IMR-90 (cell line): Measurements from ENCODE around the gene CFAP61. TPM values are rescaled to one million over a fixed set of nuclear protein-coding genes. Genes with fewer than 3 reads are reported as not detected.
A peak's percentile ranks its signal among the peaks of the same experiment; 100 is the strongest.

Experiments
- ATAC-seq: fragments of 200-7000 bp; cut with Tn5 transposase; 2 replicates; pipeline ENCODE4 v1.9.1; 2020; ENCODE audit warnings: low read depth, mild to moderate bottlenecking, moderate library complexity
- BruUV-seq: library from RNA; stranded (reverse); fragments of 400-500 nt; replicated peaks from 2 replicates; lab custom pipeline; 2021; lab: Mats Ljungman, UMichigan
- CTCF ChIA-PET: fragments of 300-600 bp; formaldehyde crosslinking; extraction: SDS; loops from one replicate; lab custom pipeline; 2021; ENCODE audit warnings: antibody characterized with exemption; lab: Yijun Ruan, JAX
- POLR2A ChIA-PET: fragments of 300-600 bp; sonication (Branson Sonifier 250); formaldehyde crosslinking; loops from one replicate; lab custom pipeline; 2022; ENCODE audit warnings: antibody characterized with exemption; ENCODE audit not compliant: unreplicated experiment; lab: Charles Lee
- DNase-seq: peaks from one replicate; pipeline ENCODE4 v3.0.0; 2013
- H2AFZ ChIP-seq: replicated peaks from 2 replicates; pipeline ENCODE3; 2013; ENCODE audit warnings: low read length, mild to moderate bottlenecking; ENCODE audit not compliant: poor library complexity
- H2AK5ac ChIP-seq: 2 replicates; pipeline ENCODE4 v1.6.1; 2013; ENCODE audit warnings: low read depth, low read length, inconsistent platforms
- H2AK9ac ChIP-seq: replicated peaks from 2 replicates; pipeline ENCODE3; 2013; ENCODE audit warnings: mild to moderate bottlenecking, low read depth, low read length, moderate library complexity; ENCODE audit not compliant: poor library complexity
- H2BK120ac ChIP-seq: 2 replicates; pipeline ENCODE4 v1.6.1; 2013; ENCODE audit warnings: low read depth, low read length, inconsistent platforms
- H2BK15ac ChIP-seq: 3 replicates; pipeline ENCODE4 v1.6.1; 2013; ENCODE audit warnings: low read depth, low read length, inconsistent platforms
- H2BK20ac ChIP-seq: 2 replicates; pipeline ENCODE4 v1.6.1; 2013; ENCODE audit warnings: low read depth, mild to moderate bottlenecking, inconsistent platforms, low read length, moderate library complexity
- H2BK5ac ChIP-seq: 2 replicates; pipeline ENCODE4 v1.6.1; 2013; ENCODE audit warnings: mild to moderate bottlenecking, low read depth, low read length, inconsistent platforms; ENCODE audit not compliant: poor library complexity, severe bottlenecking
- H3K14ac ChIP-seq: replicated peaks from 2 replicates; pipeline ENCODE4 v1.6.1; 2013; ENCODE audit warnings: low read depth, low read length, inconsistent platforms
- H3K18ac ChIP-seq: 2 replicates; pipeline ENCODE4 v1.6.1; 2013; ENCODE audit warnings: low read depth, low read length, control low read depth
- H3K23ac ChIP-seq: 2 replicates; pipeline ENCODE4 v1.6.1; 2013; ENCODE audit warnings: low read depth, low read length, inconsistent platforms
- H3K27ac ChIP-seq: 2 replicates; pipeline ENCODE4 v1.5.1; 2013; ENCODE audit warnings: mild to moderate bottlenecking, control low read depth, low read length; ENCODE audit not compliant: insufficient read depth
- H3K27me3 ChIP-seq: 2 replicates; pipeline ENCODE4 v1.6.1; 2013; ENCODE audit warnings: low read length; ENCODE audit not compliant: control insufficient read depth, insufficient read depth
- H3K36me3 ChIP-seq: 2 replicates; pipeline ENCODE4 v1.6.1; 2013; ENCODE audit warnings: low read length, mixed read lengths; ENCODE audit not compliant: control insufficient read depth, insufficient read depth
- H3K4ac ChIP-seq: 2 replicates; pipeline ENCODE4 v1.6.1; 2013; ENCODE audit warnings: low read depth, low read length, inconsistent platforms
- H3K4me1 ChIP-seq: 2 replicates; pipeline ENCODE4 v1.6.1; 2013; ENCODE audit warnings: low read length, mixed read lengths; ENCODE audit not compliant: control insufficient read depth, insufficient read depth
- H3K4me2 ChIP-seq: 2 replicates; pipeline ENCODE4 v1.6.1; 2013; ENCODE audit warnings: low read depth, mild to moderate bottlenecking, control low read depth, low read length, moderate library complexity
- H3K4me3 ChIP-seq: 2 replicates; pipeline ENCODE4 v1.5.1; 2013; ENCODE audit warnings: low read depth, mild to moderate bottlenecking, control low read depth, low read length, moderate library complexity; ENCODE audit not compliant: insufficient read depth
- H3K56ac ChIP-seq: 2 replicates; pipeline ENCODE4 v1.6.1; 2013; ENCODE audit warnings: low read length, inconsistent platforms; ENCODE audit not compliant: insufficient read depth; ENCODE audit errors: extremely low read depth
- H3K79me1 ChIP-seq, 2 experiments: 2 replicates each; pipeline ENCODE4 v1.6.1; 2013; ENCODE audit warnings: low read length in 2 of 2, inconsistent platforms in 1 of 2, low read depth in 1 of 2
- H3K9ac ChIP-seq: 2 replicates; pipeline ENCODE4 v1.6.1; 2013; ENCODE audit warnings: low read depth, low read length, control low read depth
- H3K9me1 ChIP-seq: 2 replicates; pipeline ENCODE4 v1.6.1; 2013; ENCODE audit warnings: low read length, inconsistent platforms; ENCODE audit not compliant: insufficient read depth
- H3K9me3 ChIP-seq: 2 replicates; pipeline ENCODE4 v1.6.1; 2013; ENCODE audit warnings: low read length; ENCODE audit not compliant: control insufficient read depth, insufficient read depth
- H4K20me1 ChIP-seq: 2 replicates; pipeline ENCODE4 v1.6.1; 2013; ENCODE audit warnings: low read length, inconsistent platforms; ENCODE audit not compliant: insufficient read depth
- H4K5ac ChIP-seq: 2 replicates; pipeline ENCODE4 v1.6.1; 2013; ENCODE audit warnings: mild to moderate bottlenecking, low read depth, low read length, control low read depth
- H4K8ac ChIP-seq, 2 experiments: 2 replicates each; pipeline ENCODE4 v1.6.1; 2013; ENCODE audit warnings: low read depth in 2 of 2, low read length in 2 of 2, control low read depth in 1 of 2, inconsistent platforms in 1 of 2
- H4K91ac ChIP-seq: 2 replicates; pipeline ENCODE4 v1.6.1; 2013; ENCODE audit warnings: low read depth, low read length, inconsistent platforms; ENCODE audit not compliant: insufficient read depth
- BHLHE40 ChIP-seq: fragments of 150-350 bp; IDR thresholded peaks from 2 replicates; pipeline ENCODE4 v1.6.1; 2016; ENCODE audit warnings: mild to moderate bottlenecking, low read depth, low read length
- CEBPB ChIP-seq: IDR thresholded peaks from 2 replicates; pipeline ENCODE4 v1.6.1; 2012; ENCODE audit warnings: low read depth, low read length, improper control_type of control experiment
- CHD1 ChIP-seq: IDR thresholded peaks from 2 replicates; pipeline ENCODE4 v1.6.1; 2012; ENCODE audit warnings: low read depth, low read length, improper control_type of control experiment
- ELK1 ChIP-seq: fragments of 150-350 bp; IDR thresholded peaks from 2 replicates; pipeline ENCODE4 v1.6.1; 2016; ENCODE audit warnings: low read depth, mild to moderate bottlenecking, low read length, moderate library complexity, borderline replicate concordance
- FOS ChIP-seq: fragments of 150-350 bp; IDR thresholded peaks from 2 replicates; pipeline ENCODE4 v1.6.1; 2016; ENCODE audit warnings: low read depth, low read length
- MAFK ChIP-seq: IDR thresholded peaks from 2 replicates; pipeline ENCODE4 v1.6.1; 2012; ENCODE audit warnings: low read depth, low read length, improper control_type of control experiment
- MAZ ChIP-seq: IDR thresholded peaks from 2 replicates; pipeline ENCODE4 v1.6.1; 2012; ENCODE audit warnings: low read depth, mild to moderate bottlenecking, low read length, improper control_type of control experiment, moderate library complexity, borderline replicate concordance
- MXI1 ChIP-seq: IDR thresholded peaks from 2 replicates; pipeline ENCODE4 v1.6.1; 2012; ENCODE audit warnings: low read depth, mild to moderate bottlenecking, low read length, moderate library complexity, borderline replicate concordance
- NFE2L2 ChIP-seq: fragments of 150-350 bp; IDR thresholded peaks from 2 replicates; pipeline ENCODE4 v1.6.1; 2016; ENCODE audit warnings: low read depth, mild to moderate bottlenecking, low read length
- POLR2A ChIP-seq: IDR thresholded peaks from 2 replicates; pipeline ENCODE4 v1.6.1; 2012; ENCODE audit warnings: mild to moderate bottlenecking, low read depth, low read length
- RAD21 ChIP-seq: IDR thresholded peaks from 2 replicates; pipeline ENCODE4 v1.6.1; 2012; ENCODE audit warnings: low read length, improper control_type of control experiment
- RCOR1 ChIP-seq: IDR thresholded peaks from 2 replicates; pipeline ENCODE4 v1.6.1; 2012; ENCODE audit warnings: mild to moderate bottlenecking, low read length, improper control_type of control experiment; ENCODE audit not compliant: insufficient replicate concordance
- RFX5 ChIP-seq: IDR thresholded peaks from 2 replicates; pipeline ENCODE4 v1.8.0; 2012; ENCODE audit warnings: low read depth, mild to moderate bottlenecking, low read length, moderate library complexity
- SMC3 ChIP-seq: fragments of 150-350 bp; IDR thresholded peaks from 2 replicates; pipeline ENCODE4 v1.6.1; 2016; ENCODE audit warnings: low read depth, mild to moderate bottlenecking, antibody characterized with exemption, low read length, moderate library complexity
- USF2 ChIP-seq: fragments of 150-350 bp; IDR thresholded peaks from 2 replicates; pipeline ENCODE4 v1.6.1; 2017; ENCODE audit warnings: mild to moderate bottlenecking, antibody characterized with exemption, low read length, low read depth
- WGBS, 2 experiments: methylation state at CpG; one replicate each; pipeline versions ENCODE4 v1.1.5 to v1.1.7; 2013; ENCODE audit warnings: missing lambda C conversion rate in 2 of 2; ENCODE audit not compliant: insufficient read length in 1 of 2; ENCODE audit errors: extremely low coverage in 2 of 2; 5-methylcytosine and 5-hydroxymethylcytosine counted together
- dilution Hi-C: fragments of 300-500 bp; cut with HindIII; formaldehyde crosslinking; loops from one replicate; pipeline ENCODE4 v1.14.3; 2018; ENCODE audit warnings: low sequenced_read_pairs; ENCODE audit not compliant: unreplicated experiment
- in situ Hi-C: fragments of 300-500 bp; cut with MboI; formaldehyde crosslinking; loops from 3 replicates; pipeline ENCODE4 v1.14.3; 2019; ENCODE audit warnings: low sequenced_read_pairs, inconsistent platforms, mixed read lengths
- intact Hi-C: fragments of 100-400 bp; cut with micrococcal nuclease; formaldehyde crosslinking; loops from 2 replicates; pipeline ENCODE4 v1.10.0; 2022
- polyA plus RNA-seq, 3 experiments: library from polyadenylated mRNA; depleted of rRNA; stranded (reverse); fragments of >200 nt; gene quantifications; 2 replicates each; pipeline ENCODE4 v1.2.3, GENCODE V29; 2012; ENCODE audit warnings: low replicate concordance in 1 of 3
- total RNA-seq: library from RNA; depleted of rRNA; stranded (reverse); fragments of >200 nt; gene quantifications from 2 replicates; pipeline ENCODE4 v1.2.3, GENCODE V29; 2012
- TF ChIP-seq, protein P1 (sequence below): conservative IDR thresholded peaks from 2 replicates; pipeline ENCODE4 v1.5.1; 2012; ENCODE audit warnings: mild to moderate bottlenecking, low read depth, low read length, improper control_type of control experiment

Gene CFAP61
- total and polyA plus RNA-seq, 2 of the 4 experiments (the other 2 are of a cell fraction): 0.07 TPM; not detected in 1

DNA sequence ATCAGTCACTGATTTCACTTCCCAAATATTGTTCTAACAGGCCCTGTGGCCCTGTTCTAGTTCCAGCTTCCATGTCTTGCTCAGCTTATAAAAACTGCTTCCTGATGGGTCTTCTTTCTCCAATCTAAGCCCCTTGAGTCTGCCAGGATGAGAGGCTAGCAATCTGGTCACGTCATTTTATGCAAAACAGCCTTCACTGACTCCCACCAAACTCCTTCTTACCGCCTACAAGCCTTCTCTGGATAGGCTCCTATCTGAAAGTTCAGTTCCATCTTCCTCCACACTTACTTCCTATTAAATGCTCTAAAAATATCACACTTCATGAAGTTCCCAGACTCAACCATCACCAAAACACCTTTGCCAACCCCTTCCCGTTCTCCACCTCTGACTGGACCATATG is 15.6 kb upstream of the CFAP61 start:
- Histone ChIP-seq H3K23ac (no peak overlapping the region), H4K20me1 (no peaks in the 10 kb centered on the region; the same call in 1 of the 2 replicates), H2BK5ac (peak overlapping the region; percentile 61), H2BK15ac (0 out of 3 replicates have a peak overlapping the region, but pooled peaks have one; percentile 35), H3K9me3 (no peaks in the 10 kb centered on the region), H3K36me3 (peaks cover 50% of the 10 kb centered on the region), H3K79me1 (peaks cover 16 to 19% of the 10 kb centered on the region in 2 experiments), H3K27ac (no peak overlapping the region), H3K56ac (no peak overlapping the region), H4K91ac (peak overlapping the region; percentile 10; the same call in 1 of the 2 replicates), H2BK120ac (no peak overlapping the region), H3K9ac (no peak overlapping the region), H2AK9ac (no peak overlapping the region), H2AK5ac (peak overlapping the region; percentile 7; the same call in 1 of the 2 replicates), H4K5ac (no peak overlapping the region), H2BK20ac (no peak overlapping the region), H3K4ac (no peak overlapping the region), H3K4me3 (no peak overlapping the region), H3K18ac (no peak overlapping the region), H3K4me2 (no peak overlapping the region), H3K27me3 (no peaks in the 10 kb centered on the region), H3K9me1 (no peaks in the 10 kb centered on the region; the same call in 1 of the 2 replicates), H3K4me1 (peaks cover 15% of the 10 kb centered on the region), H4K8ac (no peak overlapping the region), H3K14ac (no peak overlapping the region), H2AFZ (no peak overlapping the region)
- ATAC-seq (no peak), DNase-seq (no peak)
- intact Hi-C loops: no loop called here
- CTCF ChIA-PET: no interaction called here
- no TSS peak for BruUV-seq
- TF ChIP-seq RFX5 (no peak), USF2 (no peak), BHLHE40 (no peak), FOS (no peak), MAFK (no peak), NFE2L2 (no peak), CHD1 (no peak), SMC3 (no peak), POLR2A (no peak), RCOR1 (no peak), ELK1 (no peak), MAZ (no peak), RAD21 (no peak), MXI1 (no peak), CEBPB (no peak)
- TF ChIP-seq, protein P1, sequence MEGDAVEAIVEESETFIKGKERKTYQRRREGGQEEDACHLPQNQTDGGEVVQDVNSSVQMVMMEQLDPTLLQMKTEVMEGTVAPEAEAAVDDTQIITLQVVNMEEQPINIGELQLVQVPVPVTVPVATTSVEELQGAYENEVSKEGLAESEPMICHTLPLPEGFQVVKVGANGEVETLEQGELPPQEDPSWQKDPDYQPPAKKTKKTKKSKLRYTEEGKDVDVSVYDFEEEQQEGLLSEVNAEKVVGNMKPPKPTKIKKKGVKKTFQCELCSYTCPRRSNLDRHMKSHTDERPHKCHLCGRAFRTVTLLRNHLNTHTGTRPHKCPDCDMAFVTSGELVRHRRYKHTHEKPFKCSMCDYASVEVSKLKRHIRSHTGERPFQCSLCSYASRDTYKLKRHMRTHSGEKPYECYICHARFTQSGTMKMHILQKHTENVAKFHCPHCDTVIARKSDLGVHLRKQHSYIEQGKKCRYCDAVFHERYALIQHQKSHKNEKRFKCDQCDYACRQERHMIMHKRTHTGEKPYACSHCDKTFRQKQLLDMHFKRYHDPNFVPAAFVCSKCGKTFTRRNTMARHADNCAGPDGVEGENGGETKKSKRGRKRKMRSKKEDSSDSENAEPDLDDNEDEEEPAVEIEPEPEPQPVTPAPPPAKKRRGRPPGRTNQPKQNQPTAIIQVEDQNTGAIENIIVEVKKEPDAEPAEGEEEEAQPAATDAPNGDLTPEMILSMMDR: no peak
- POLR2A ChIA-PET: no interaction called here
- 97% methylated on average over 3 of the region's 3 CpGs; no CpG with 5 or more reads in 1 of the 2 experiments for WGBS, 2 experiments
- dilution Hi-C loops: no loop called here
- in situ Hi-C loops: loop anchor here (25.0 kb wide), 1 partner anchor 1499 kb away; no protein-coding TSS in a partner anchor
